Mesenchymal stem cell (in vitro differentiated cells and primary cell): ENCODE measurements around the gene CAMK4.

Experiments
- DNase-seq: peaks from one replicate; pipeline ENCODE4 v3.0.0-alpha.2; 2013
- H2AFZ ChIP-seq: one replicate; pipeline ENCODE4 v1.6.1; 2013; ENCODE audit warnings: low read depth, mild to moderate bottlenecking, control low read depth, inconsistent platforms, low read length, moderate library complexity
- H2AK5ac ChIP-seq: 2 replicates; pipeline ENCODE4 v1.6.1; 2013; ENCODE audit warnings: low read length, moderate library complexity, mild to moderate bottlenecking, inconsistent platforms; ENCODE audit not compliant: severe bottlenecking
- H2BK120ac ChIP-seq: one replicate; pipeline ENCODE4 v1.6.1; 2013; ENCODE audit warnings: low read depth, mild to moderate bottlenecking, inconsistent platforms, low read length, moderate library complexity
- H2BK12ac ChIP-seq, 2 experiments: one replicate each; pipeline ENCODE4 v1.6.1; 2013; ENCODE audit warnings: inconsistent platforms in 2 of 2, low read length in 2 of 2, mild to moderate bottlenecking in 2 of 2, moderate library complexity in 2 of 2, control low read depth in 1 of 2
- H2BK15ac ChIP-seq: one replicate; pipeline ENCODE4 v1.6.1; 2013; ENCODE audit warnings: mild to moderate bottlenecking, low read depth, inconsistent platforms; ENCODE audit not compliant: poor library complexity, severe bottlenecking
- H2BK5ac ChIP-seq: 2 replicates; pipeline ENCODE4 v1.6.1; 2013; ENCODE audit warnings: low read depth, mild to moderate bottlenecking, low read length, control low read depth, inconsistent platforms; ENCODE audit not compliant: poor library complexity, severe bottlenecking
- H3K14ac ChIP-seq, 2 experiments: one replicate each; pipeline ENCODE4 v1.6.1; 2013; ENCODE audit warnings: inconsistent platforms in 2 of 2, low read length in 2 of 2, control low read depth in 1 of 2, mild to moderate bottlenecking in 1 of 2, moderate library complexity in 1 of 2
- H3K18ac ChIP-seq, 2 experiments: one replicate each; pipeline ENCODE4 v1.6.1; 2013; ENCODE audit warnings: inconsistent platforms in 2 of 2, low read length in 2 of 2, control low read depth in 1 of 2, low read depth in 1 of 2, mild to moderate bottlenecking in 1 of 2
- H3K23ac ChIP-seq, 2 experiments: one replicate each; pipeline ENCODE4 v1.6.1; 2013; ENCODE audit warnings: inconsistent platforms in 2 of 2, low read length in 2 of 2, mild to moderate bottlenecking in 2 of 2, moderate library complexity in 2 of 2, control low read depth in 1 of 2
- H3K27ac ChIP-seq: 2 replicates; pipeline ENCODE4 v1.5.1; 2013; ENCODE audit warnings: mild to moderate bottlenecking, moderate library complexity, low read length, control low read depth, inconsistent platforms; ENCODE audit not compliant: poor library complexity, severe bottlenecking
- H3K27me3 ChIP-seq, 2 experiments: 2 replicates each; pipeline versions ENCODE4 v1.6.1 to v1.7.0; 2013; ENCODE audit warnings: low read length in 2 of 2, mild to moderate bottlenecking in 2 of 2, moderate library complexity in 2 of 2, control low read depth in 1 of 2, inconsistent platforms in 1 of 2; ENCODE audit not compliant: control insufficient read depth in 1 of 2, insufficient read depth in 1 of 2
- H3K36me3 ChIP-seq, 2 experiments: 2 replicates each; pipeline versions ENCODE4 v1.6.1 to v1.7.0; 2013; ENCODE audit warnings: low read length in 2 of 2, control low read depth in 1 of 2, inconsistent platforms in 1 of 2, low read depth in 1 of 2, mild to moderate bottlenecking in 1 of 2; ENCODE audit not compliant: insufficient read depth in 2 of 2, control insufficient read depth in 1 of 2
- H3K4ac ChIP-seq, 2 experiments: one replicate each; pipeline ENCODE4 v1.6.1; 2013; ENCODE audit warnings: inconsistent platforms in 2 of 2, low read length in 2 of 2, mild to moderate bottlenecking in 2 of 2, moderate library complexity in 2 of 2, control low read depth in 1 of 2, low read depth in 1 of 2
- H3K4me1 ChIP-seq: 2 replicates; pipeline ENCODE4 v1.6.1; 2013; ENCODE audit warnings: low read depth, low read length, control low read depth; ENCODE audit not compliant: control insufficient read depth, insufficient read depth
- H3K4me2 ChIP-seq: 2 replicates; pipeline ENCODE4 v1.6.1; 2013; ENCODE audit warnings: low read length, mild to moderate bottlenecking, inconsistent platforms; ENCODE audit not compliant: poor library complexity, severe bottlenecking
- H3K4me3 ChIP-seq, 2 experiments: 2 replicates each; pipeline versions ENCODE4 v1.5.1 to v1.7.0; 2013; ENCODE audit warnings: low read length in 2 of 2, mild to moderate bottlenecking in 2 of 2, control low read depth in 1 of 2, low read depth in 1 of 2; ENCODE audit not compliant: insufficient read depth in 1 of 2
- H3K79me1 ChIP-seq: replicated peaks from 2 replicates; pipeline ENCODE4 v1.6.1; 2013; ENCODE audit warnings: mild to moderate bottlenecking, control low read depth, low read length, inconsistent platforms; ENCODE audit not compliant: poor library complexity, severe bottlenecking
- H3K9ac ChIP-seq: 2 replicates; pipeline ENCODE4 v1.7.0; 2013; ENCODE audit warnings: mild to moderate bottlenecking, low read length, moderate library complexity
- H3K9me3 ChIP-seq: 2 replicates; pipeline ENCODE4 v1.7.0; 2013; ENCODE audit warnings: mild to moderate bottlenecking, low read length; ENCODE audit not compliant: control insufficient read depth
- H4K8ac ChIP-seq: one replicate; pipeline ENCODE4 v1.6.1; 2013; ENCODE audit warnings: inconsistent platforms, mild to moderate bottlenecking, low read length, moderate library complexity
- H4K91ac ChIP-seq: one replicate; pipeline ENCODE4 v1.6.1; 2013; ENCODE audit warnings: mild to moderate bottlenecking, low read length, inconsistent platforms
- WGBS: methylation state at CpG from one replicate; pipeline ENCODE4 v1.1.7; 2013; ENCODE audit warnings: mixed read lengths; 5-methylcytosine and 5-hydroxymethylcytosine counted together

Gene CAMK4

DNA sequence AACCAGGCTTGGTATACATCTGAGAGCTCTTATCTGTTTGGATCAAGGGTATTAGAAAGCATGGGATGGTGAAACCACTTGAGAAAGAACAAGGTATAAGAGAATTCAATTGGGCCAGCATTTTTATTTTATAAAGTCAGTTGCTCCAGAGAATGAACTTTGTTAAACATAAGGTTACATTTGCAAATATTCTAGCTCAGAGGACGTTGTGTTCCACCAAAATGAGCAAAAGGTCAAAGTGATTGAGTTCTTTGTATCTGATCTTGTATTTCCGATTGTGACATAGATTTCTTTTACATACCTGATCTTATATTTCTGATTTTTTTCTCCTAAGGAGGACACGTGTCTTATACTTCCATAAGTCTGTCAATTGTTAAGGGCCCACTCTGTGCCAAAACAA, 296.7 kb downstream of the CAMK4 start:
- H2BK120ac ChIP-seq, result no peak overlapping the region
- H2AFZ ChIP-seq, result no peak overlapping the region
- no peaks in the 10 kb centered on the region for H3K79me1 ChIP-seq
- H3K36me3 ChIP-seq, result no peaks in the 10 kb centered on the region
- H3K4me1 ChIP-seq, result no peaks in the 10 kb centered on the region
- H3K4me2 ChIP-seq, result no peak overlapping the region
- H3K23ac ChIP-seq, result no peak overlapping the region
- no peak overlapping the region for H3K27ac ChIP-seq
- H4K8ac ChIP-seq, result no peak overlapping the region
- no peaks in the 10 kb centered on the region for H3K9me3 ChIP-seq
- 82% methylated on average over 3 of the region's 3 CpGs for WGBS
- no peak overlapping the region for H3K4ac ChIP-seq
- H4K91ac ChIP-seq, result no peak overlapping the region
- H3K9ac ChIP-seq, result no peak overlapping the region
- no peak for DNase-seq
- no peak overlapping the region for H2BK5ac ChIP-seq
- H3K14ac ChIP-seq, result no peak overlapping the region
- no peak overlapping the region for H3K4me3 ChIP-seq
- H2BK12ac ChIP-seq, result no peak overlapping the region
- H3K27me3 ChIP-seq, result no peaks in the 10 kb centered on the region
- H2AK5ac ChIP-seq, result no peak overlapping the region
- no peak overlapping the region for H2BK15ac ChIP-seq
- H3K18ac ChIP-seq, result no peak overlapping the region

DNA sequence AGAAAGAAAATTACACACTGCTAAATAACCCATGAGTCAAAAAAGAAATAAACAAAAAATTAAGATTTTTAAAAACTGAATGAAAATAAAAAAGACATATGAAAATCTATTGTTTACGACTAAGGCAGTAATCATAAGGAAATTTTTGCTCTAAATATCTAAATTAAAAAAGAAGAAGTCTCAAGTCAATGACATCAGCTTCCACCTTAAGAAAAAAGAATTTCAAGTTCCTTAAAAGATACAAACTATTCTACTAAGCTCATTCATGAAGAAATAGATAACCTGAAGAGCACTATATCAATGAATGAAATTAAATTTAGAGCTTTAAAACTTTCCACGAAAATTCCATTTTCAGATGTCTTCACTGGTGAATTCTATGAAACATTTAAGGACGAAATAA, 303.9 kb downstream of the CAMK4 start:
- H3K4me3 ChIP-seq, result no peak overlapping the region
- peaks cover 3% of the 10 kb centered on the region for H3K4me1 ChIP-seq
- H3K27me3 ChIP-seq, result no peaks in the 10 kb centered on the region
- H3K14ac ChIP-seq, result no peak overlapping the region
- no peak overlapping the region for H3K27ac ChIP-seq
- H3K36me3 ChIP-seq, result no peaks in the 10 kb centered on the region
- H3K4me2 ChIP-seq, result no peak overlapping the region
- H4K91ac ChIP-seq, result no peak overlapping the region
- no peaks in the 10 kb centered on the region for H3K79me1 ChIP-seq
- H4K8ac ChIP-seq, result no peak overlapping the region
- no peak overlapping the region for H3K23ac ChIP-seq
- no peak overlapping the region for H2BK120ac ChIP-seq
- no peak overlapping the region for H2AK5ac ChIP-seq
- DNase-seq, result no peak
- H3K4ac ChIP-seq, result no peak overlapping the region
- H3K18ac ChIP-seq, result no peak overlapping the region
- no peak overlapping the region for H2BK12ac ChIP-seq
- H3K9ac ChIP-seq, result no peak overlapping the region
- H3K9me3 ChIP-seq, result no peaks in the 10 kb centered on the region
- H2BK15ac ChIP-seq, result no peak overlapping the region
- WGBS, result 95% methylated on average over 2 of the region's 3 CpGs
- no peak overlapping the region for H2AFZ ChIP-seq
- no peak overlapping the region for H2BK5ac ChIP-seq

DNA sequence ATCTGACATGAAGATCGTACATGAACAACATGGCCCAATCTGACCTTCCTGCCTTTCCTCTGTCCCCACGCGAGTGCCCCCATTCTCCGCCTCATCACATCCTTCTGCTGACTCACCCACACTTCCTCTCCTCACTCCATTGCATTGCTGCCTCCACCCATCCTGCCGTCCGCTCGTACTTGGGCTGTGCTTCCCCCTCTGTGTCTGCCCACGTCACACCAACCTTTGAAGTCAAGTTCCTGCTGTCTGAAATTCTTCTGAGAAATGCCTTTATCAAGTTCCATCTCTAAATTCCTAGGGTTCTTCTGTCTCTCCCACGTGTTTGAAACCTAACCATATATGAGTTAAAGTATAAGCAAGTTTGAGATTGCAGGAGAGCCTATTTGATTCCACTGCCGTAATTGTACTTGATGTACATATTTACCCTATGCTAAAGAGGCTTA, 306.1 kb downstream of the CAMK4 start:
- Histone ChIP-seq H2AFZ (peak overlapping the region; percentile 53), H3K4me2 (peak overlapping the region; percentile 5), H3K27me3 (no peaks in the 10 kb centered on the region), H3K79me1 (no peaks in the 10 kb centered on the region), H2BK5ac (no peak overlapping the region), H3K4me3 (no peak overlapping the region), H3K4ac (peak overlapping the region; percentile 0 to 85), H2AK5ac (no peak overlapping the region), H3K27ac (peak overlapping the region; percentile 20), H2BK12ac (no peak overlapping the region), H3K9ac (no peak overlapping the region), H2BK120ac (no peak overlapping the region), H3K36me3 (no peaks in the 10 kb centered on the region), H4K91ac (peak overlapping the region; percentile 95), H4K8ac (peak overlapping the region; percentile 84), H3K9me3 (no peaks in the 10 kb centered on the region), H2BK15ac (no peak overlapping the region), H3K14ac (peak overlapping the region in 1 of 2 experiments; percentile 19), H3K23ac (no peak overlapping the region), H3K18ac (peak overlapping the region; percentile 13 to 45), H3K4me1 (peaks cover 3% of the 10 kb centered on the region)
- peak; percentile 86 for DNase-seq
- WGBS, result 26% methylated on average over 8 of the region's 10 CpGs

DNA sequence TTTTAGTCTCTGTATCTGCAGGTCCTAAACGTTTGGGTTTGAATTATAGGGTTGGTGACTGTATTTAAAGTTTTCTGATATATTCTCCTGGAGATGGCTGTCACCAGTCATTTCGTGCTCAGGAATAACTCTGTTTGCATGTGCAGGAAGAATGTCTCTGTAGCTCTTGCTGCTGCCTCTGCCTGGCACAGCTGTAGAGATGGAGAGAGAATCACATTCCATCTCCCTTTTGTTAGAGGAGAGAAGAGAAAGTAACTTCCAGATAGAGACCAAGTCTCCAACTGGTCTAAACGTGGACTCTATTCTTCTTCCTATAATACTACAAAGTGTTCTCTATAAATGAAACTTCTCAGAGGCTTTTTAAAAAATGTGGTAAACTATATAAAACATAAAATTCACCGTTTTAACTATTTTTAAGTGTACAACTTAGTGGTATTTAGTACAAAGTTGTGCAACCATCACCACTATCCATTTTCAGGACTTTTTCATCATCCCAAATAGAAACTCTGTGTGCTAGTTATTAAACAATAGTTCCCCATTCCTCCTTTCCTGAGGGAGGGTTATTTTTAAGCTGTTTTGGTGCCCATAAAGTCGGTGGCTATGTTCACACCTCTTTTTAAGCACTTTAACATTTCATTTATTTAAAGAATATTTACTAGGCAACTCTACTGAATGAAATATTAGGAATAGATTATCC, 308.9 kb downstream of the CAMK4 start:
- Histone ChIP-seq H2BK15ac (no peak overlapping the region), H2BK5ac (no peak overlapping the region), H3K36me3 (no peaks in the 10 kb centered on the region), H2AK5ac (no peak overlapping the region), H3K23ac (no peak overlapping the region), H2AFZ (no peak overlapping the region), H3K27me3 (no peaks in the 10 kb centered on the region), H3K14ac (no peak overlapping the region), H3K79me1 (no peaks in the 10 kb centered on the region), H3K9me3 (no peaks in the 10 kb centered on the region), H4K8ac (no peak overlapping the region), H3K4me3 (no peak overlapping the region), H2BK120ac (no peak overlapping the region), H3K18ac (no peak overlapping the region), H3K4ac (no peak overlapping the region), H3K4me1 (peaks cover 3% of the 10 kb centered on the region), H2BK12ac (no peak overlapping the region), H3K27ac (no peak overlapping the region), H3K4me2 (no peak overlapping the region), H3K9ac (no peak overlapping the region), H4K91ac (no peak overlapping the region)
- WGBS, result 80% methylated on average over 2 of the region's 5 CpGs
- no peak for DNase-seq
